ENCODE measurements around the gene APOB. TPM values are rescaled to one million over a fixed set of nuclear protein-coding genes. Genes with fewer than 3 reads are reported as not detected.

Gene APOB
- total RNA-seq, 4 donors from 2014 or later, result 0.05 to 8.8 (median 2.3) TPM

DNA sequence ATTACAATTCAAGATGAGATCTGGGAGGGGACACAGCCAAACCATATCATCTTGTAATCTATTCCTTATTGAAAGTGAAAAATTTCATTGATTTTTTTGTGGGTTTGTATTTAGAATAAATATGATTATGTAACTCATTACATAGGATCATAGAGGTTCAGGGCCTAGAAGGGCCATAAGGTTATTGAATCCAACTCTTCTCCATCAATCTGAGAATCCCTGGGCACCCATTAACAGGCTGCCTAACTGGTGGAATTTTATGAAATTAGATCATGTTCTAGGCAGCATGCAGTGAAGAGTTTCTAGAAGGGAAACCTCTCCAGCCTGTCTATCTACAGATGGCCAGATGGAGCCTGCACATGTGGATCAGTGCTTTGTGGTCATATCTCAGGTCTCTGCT lies 6.3 kb upstream of the APOB start:
- in situ Hi-C loops (cut with MboI; ENCODE audit: low sequenced_read_pairs in 4 of 4), result loop anchor here in 1 of 4 donors (5.0 kb wide), 1 partner anchor 67 kb away; no protein-coding TSS in a partner anchor
- no peaks in the 10 kb centered on the region for H3K9me3 ChIP-seq
- no peak overlapping the region for H3K27ac ChIP-seq
- DNase-seq (no peak), ATAC-seq (no peak)
- intact Hi-C loops (cut with DNase I; ENCODE audit: low total_unique reads), result no loop called here
- H3K4me1 ChIP-seq, result no peaks in the 10 kb centered on the region
- H3K27me3 ChIP-seq, result no peaks in the 10 kb centered on the region
- H3K36me3 ChIP-seq, result no peaks in the 10 kb centered on the region
- TF ChIP-seq POLR2A (IDR thresholded peaks at IDR 0.05), result no peak
- TF ChIP-seq, protein P1, sequence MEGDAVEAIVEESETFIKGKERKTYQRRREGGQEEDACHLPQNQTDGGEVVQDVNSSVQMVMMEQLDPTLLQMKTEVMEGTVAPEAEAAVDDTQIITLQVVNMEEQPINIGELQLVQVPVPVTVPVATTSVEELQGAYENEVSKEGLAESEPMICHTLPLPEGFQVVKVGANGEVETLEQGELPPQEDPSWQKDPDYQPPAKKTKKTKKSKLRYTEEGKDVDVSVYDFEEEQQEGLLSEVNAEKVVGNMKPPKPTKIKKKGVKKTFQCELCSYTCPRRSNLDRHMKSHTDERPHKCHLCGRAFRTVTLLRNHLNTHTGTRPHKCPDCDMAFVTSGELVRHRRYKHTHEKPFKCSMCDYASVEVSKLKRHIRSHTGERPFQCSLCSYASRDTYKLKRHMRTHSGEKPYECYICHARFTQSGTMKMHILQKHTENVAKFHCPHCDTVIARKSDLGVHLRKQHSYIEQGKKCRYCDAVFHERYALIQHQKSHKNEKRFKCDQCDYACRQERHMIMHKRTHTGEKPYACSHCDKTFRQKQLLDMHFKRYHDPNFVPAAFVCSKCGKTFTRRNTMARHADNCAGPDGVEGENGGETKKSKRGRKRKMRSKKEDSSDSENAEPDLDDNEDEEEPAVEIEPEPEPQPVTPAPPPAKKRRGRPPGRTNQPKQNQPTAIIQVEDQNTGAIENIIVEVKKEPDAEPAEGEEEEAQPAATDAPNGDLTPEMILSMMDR (IDR thresholded peaks at IDR 0.05 in 4 of 5, conservative IDR thresholded peaks at IDR 0.05 in 1 of 5), result no peak
- no peak overlapping the region for H3K4me3 ChIP-seq

DNA sequence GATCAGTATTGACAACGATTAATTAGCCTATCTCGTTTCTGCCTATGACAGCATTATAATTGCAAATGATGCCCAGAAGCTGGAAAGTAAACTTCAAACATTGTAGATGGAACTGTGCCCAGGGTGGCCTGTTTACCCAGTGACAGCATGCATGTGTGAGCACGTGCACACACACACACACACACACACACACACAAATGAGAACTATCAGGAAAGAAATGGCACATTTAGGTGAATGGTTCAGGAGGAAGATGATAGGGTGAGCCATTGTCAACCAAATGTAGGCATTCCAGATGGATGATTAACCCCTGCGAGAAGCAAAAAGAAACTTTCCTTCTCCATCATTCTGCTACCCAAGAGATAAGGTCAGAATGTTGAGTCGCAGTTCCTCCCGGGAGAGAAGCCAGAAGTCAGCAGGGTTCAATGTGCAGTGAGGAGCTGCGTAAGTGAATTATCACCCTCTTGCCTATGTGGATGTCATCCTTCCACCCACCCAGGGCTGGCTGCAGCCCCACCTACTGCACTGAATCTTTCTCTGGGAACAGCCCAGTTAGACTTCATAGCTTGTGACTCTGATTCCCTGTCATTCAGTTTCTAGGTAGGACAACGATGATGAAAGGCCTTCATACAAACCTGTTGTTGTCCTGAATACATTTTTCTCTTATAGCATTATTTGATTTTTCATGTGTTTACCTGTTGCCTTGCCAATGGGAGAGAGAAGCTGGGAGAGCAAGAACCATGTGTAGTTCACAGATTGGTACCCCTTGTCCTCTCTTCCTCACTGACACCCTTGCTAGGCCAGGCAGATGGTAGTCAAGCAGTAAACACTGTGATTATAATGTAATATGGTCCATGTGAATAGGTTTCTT lies 3.5 kb upstream of the APOB start:
- Histone ChIP-seq H3K27ac (no peak overlapping the region), H3K4me1 (peaks cover 0 to 9% of the 10 kb centered on the region in 2 donors), H3K9me3 (no peaks in the 10 kb centered on the region), H3K36me3 (no peaks in the 10 kb centered on the region), H3K27me3 (no peaks in the 10 kb centered on the region), H3K4me3 (no peak overlapping the region)
- DNase-seq (no peak), ATAC-seq (no peak)
- intact Hi-C loops (cut with DNase I; ENCODE audit: low total_unique reads) (no loop called here), in situ Hi-C loops (cut with MboI; ENCODE audit: low sequenced_read_pairs in 4 of 4) (loop anchor here in 3 of 4 donors (5.0 to 10.0 kb wide), 4 partner anchors 70 to 267 kb away; partner anchors contain the start of gene TDRD15 (in 1 of the 3))
- TF ChIP-seq POLR2A (IDR thresholded peaks at IDR 0.05), result no peak
- TF ChIP-seq, protein P1 (IDR thresholded peaks at IDR 0.05 in 4 of 5, conservative IDR thresholded peaks at IDR 0.05 in 1 of 5), result no peak

DNA sequence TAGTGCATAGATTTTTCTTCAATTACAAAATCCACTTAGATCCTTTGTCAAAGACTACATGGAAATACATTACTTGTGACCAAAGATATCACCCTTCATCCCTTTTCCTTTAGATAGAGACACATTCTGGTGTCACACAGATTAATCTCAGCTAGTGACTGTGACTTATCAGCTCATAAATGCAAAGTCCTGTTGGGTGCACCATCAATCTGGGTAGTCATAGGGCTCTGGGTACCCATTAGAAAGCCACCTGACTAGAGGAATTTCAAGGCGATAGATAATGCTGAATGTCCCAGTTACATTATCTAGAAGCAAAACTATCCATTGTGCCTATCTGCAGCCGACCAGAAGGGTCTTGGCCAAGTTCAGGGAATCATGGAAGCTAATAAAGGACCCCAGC lies 2.6 kb upstream of the APOB start:
- intact Hi-C loops (cut with DNase I; ENCODE audit: low total_unique reads) (no loop called here), in situ Hi-C loops (cut with MboI; ENCODE audit: low sequenced_read_pairs in 4 of 4) (loop anchor here in 3 of 4 donors (5.0 to 10.0 kb wide), 4 partner anchors 71 to 268 kb away; partner anchors contain the start of gene TDRD15 (in 1 of the 3))
- Histone ChIP-seq H3K27ac (no peak overlapping the region), H3K4me1 (peaks cover 0 to 9% of the 10 kb centered on the region in 2 donors), H3K4me3 (no peak overlapping the region), H3K9me3 (no peaks in the 10 kb centered on the region), H3K36me3 (no peaks in the 10 kb centered on the region), H3K27me3 (no peaks in the 10 kb centered on the region)
- no peak for DNase-seq
- ATAC-seq, result no peak
- TF ChIP-seq, protein P1 (IDR thresholded peaks at IDR 0.05 in 4 of 5, conservative IDR thresholded peaks at IDR 0.05 in 1 of 5), result no peak
- TF ChIP-seq POLR2A (IDR thresholded peaks at IDR 0.05), result no peak

GRCh38 chr2:21044694-21045371 lies 960 bp upstream of the APOB start:
- Histone ChIP-seq H3K4me3 (no peak overlapping the region), H3K9me3 (no peaks in the 10 kb centered on the region), H3K4me1 (peaks cover 0 to 9% of the 10 kb centered on the region in 2 donors), H3K27me3 (no peaks in the 10 kb centered on the region), H3K27ac (no peak overlapping the region), H3K36me3 (no peaks in the 10 kb centered on the region)
- ATAC-seq, result no peak
- intact Hi-C loops (cut with DNase I; ENCODE audit: low total_unique reads), result loop anchor here (5.0 kb wide), 1 partner anchor 383 kb away; no protein-coding TSS in a partner anchor
- no peak for DNase-seq
- TF ChIP-seq, protein P1 (IDR thresholded peaks at IDR 0.05 in 4 of 5, conservative IDR thresholded peaks at IDR 0.05 in 1 of 5), result no peak
- no peak for TF ChIP-seq POLR2A (IDR thresholded peaks at IDR 0.05)
- in situ Hi-C loops (cut with MboI; ENCODE audit: low sequenced_read_pairs in 4 of 4), result loop anchor here in 3 of 4 donors (5.0 to 10.0 kb wide), 4 partner anchors 72 to 270 kb away; partner anchors contain the start of gene TDRD15 (in 1 of the 3)

Data from gastrocnemius medialis (tissue), 4 donors.